ENCODE results near the gene TPRA1. TPM values are rescaled to one million over a fixed set of nuclear protein-coding genes. Genes with fewer than 3 reads are reported as not detected.

Gene TPRA1
- total RNA-seq, 1 experiment from 2014 or later: 20.2 TPM

GRCh38 chr3:127546554-127546953, 44.0 kb downstream of the TPRA1 start:
- Histone ChIP-seq H3K4me1 (ENCODE audit: insufficient read depth, low read length, poor library complexity, severe bottlenecking) (peaks cover 8% of the 10 kb centered on the region), H3K36me3 (ENCODE audit: insufficient read depth, low read length, poor library complexity, severe bottlenecking) (no peaks in the 10 kb centered on the region), H3K9me3 (ENCODE audit: low read depth, low read length, poor library complexity, severe bottlenecking) (no peaks in the 10 kb centered on the region), H3K27ac (ENCODE audit: low read depth, low read length, poor library complexity, severe bottlenecking) (no peak overlapping the region), H3K27me3 (replicated peaks; ENCODE audit: insufficient read depth, low read depth, low read length, poor library complexity) (no peaks in the 10 kb centered on the region), H3K4me3 (ENCODE audit: low read depth, low read length, poor library complexity, severe bottlenecking) (no peak overlapping the region)
- ChIA-PET POLR2A (ENCODE audit: low non-redundant PET) (no interaction called here), CTCF (no interaction called here)
- TF ChIP-seq CTCF (conservative IDR thresholded peaks at IDR 0.05; ENCODE audit: low read depth, low read length): no peak
- TF ChIP-seq EZH2 (IDR thresholded peaks at IDR 0.05; ENCODE audit: borderline replicate concordance, low read depth, low read length, poor library complexity, severe bottlenecking): no peak
- intact Hi-C loops (cut with micrococcal nuclease; ENCODE audit: unreplicated experiment): loop anchor here (5.0 kb wide), 1 partner anchor 1024 kb away; the partner anchor contains the start of gene CHST13
- no peak for DNase-seq (ENCODE audit: low spot score)
- BruUV-seq (replicated peaks): no TSS peak

- Histone ChIP-seq H3K36me3 (ENCODE audit: insufficient read depth, low read length, poor library complexity, severe bottlenecking) (no peaks in the 10 kb centered on the region), H3K4me1 (ENCODE audit: insufficient read depth, low read length, poor library complexity, severe bottlenecking) (peaks cover 8% of the 10 kb centered on the region), H3K27ac (ENCODE audit: low read depth, low read length, poor library complexity, severe bottlenecking) (no peak overlapping the region), H3K4me3 (ENCODE audit: low read depth, low read length, poor library complexity, severe bottlenecking) (no peak overlapping the region), H3K9me3 (ENCODE audit: low read depth, low read length, poor library complexity, severe bottlenecking) (no peaks in the 10 kb centered on the region), H3K27me3 (replicated peaks; ENCODE audit: insufficient read depth, low read depth, low read length, poor library complexity) (no peaks in the 10 kb centered on the region)
- ChIA-PET POLR2A (ENCODE audit: low non-redundant PET) (no interaction called here), CTCF (no interaction called here)
- TF ChIP-seq EZH2 (IDR thresholded peaks at IDR 0.05; ENCODE audit: borderline replicate concordance, low read depth, low read length, poor library complexity, severe bottlenecking) (no peak), CTCF (conservative IDR thresholded peaks at IDR 0.05; ENCODE audit: low read depth, low read length) (no peak)
- no TSS peak for BruUV-seq (replicated peaks)
- intact Hi-C loops (cut with micrococcal nuclease; ENCODE audit: unreplicated experiment): loop anchor here (2.0 to 5.0 kb wide), 2 partner anchors 867 to 1024 kb away; partner anchors contain the start of gene CHST13
- no peak for DNase-seq (ENCODE audit: low spot score)
Observed at GRCh38 chr3:127545711-127546457, 44.6 kb downstream of the TPRA1 start.

- ChIA-PET CTCF (no interaction called here), POLR2A (ENCODE audit: low non-redundant PET) (no interaction called here)
- DNase-seq (ENCODE audit: low spot score): no peak
- Histone ChIP-seq H3K4me3 (ENCODE audit: low read depth, low read length, poor library complexity, severe bottlenecking) (no peak overlapping the region), H3K36me3 (ENCODE audit: insufficient read depth, low read length, poor library complexity, severe bottlenecking) (no peaks in the 10 kb centered on the region), H3K4me1 (ENCODE audit: insufficient read depth, low read length, poor library complexity, severe bottlenecking) (peaks cover 8% of the 10 kb centered on the region), H3K27ac (ENCODE audit: low read depth, low read length, poor library complexity, severe bottlenecking) (no peak overlapping the region), H3K9me3 (ENCODE audit: low read depth, low read length, poor library complexity, severe bottlenecking) (no peaks in the 10 kb centered on the region), H3K27me3 (replicated peaks; ENCODE audit: insufficient read depth, low read depth, low read length, poor library complexity) (no peaks in the 10 kb centered on the region)
- intact Hi-C loops (cut with micrococcal nuclease; ENCODE audit: unreplicated experiment): loop anchor here (2.0 to 5.0 kb wide), 2 partner anchors 866 to 1023 kb away; partner anchors contain the start of gene CHST13
- TF ChIP-seq EZH2 (IDR thresholded peaks at IDR 0.05; ENCODE audit: borderline replicate concordance, low read depth, low read length, poor library complexity, severe bottlenecking) (no peak), CTCF (conservative IDR thresholded peaks at IDR 0.05; ENCODE audit: low read depth, low read length) (no peak)
- BruUV-seq (replicated peaks): no TSS peak
Observed at GRCh38 chr3:127545216-127545615, 45.3 kb downstream of the TPRA1 start.

Measured in A673 (cell line).